ENCODE measurements around the gene NAT14.

The NAT14 gene

DNA sequence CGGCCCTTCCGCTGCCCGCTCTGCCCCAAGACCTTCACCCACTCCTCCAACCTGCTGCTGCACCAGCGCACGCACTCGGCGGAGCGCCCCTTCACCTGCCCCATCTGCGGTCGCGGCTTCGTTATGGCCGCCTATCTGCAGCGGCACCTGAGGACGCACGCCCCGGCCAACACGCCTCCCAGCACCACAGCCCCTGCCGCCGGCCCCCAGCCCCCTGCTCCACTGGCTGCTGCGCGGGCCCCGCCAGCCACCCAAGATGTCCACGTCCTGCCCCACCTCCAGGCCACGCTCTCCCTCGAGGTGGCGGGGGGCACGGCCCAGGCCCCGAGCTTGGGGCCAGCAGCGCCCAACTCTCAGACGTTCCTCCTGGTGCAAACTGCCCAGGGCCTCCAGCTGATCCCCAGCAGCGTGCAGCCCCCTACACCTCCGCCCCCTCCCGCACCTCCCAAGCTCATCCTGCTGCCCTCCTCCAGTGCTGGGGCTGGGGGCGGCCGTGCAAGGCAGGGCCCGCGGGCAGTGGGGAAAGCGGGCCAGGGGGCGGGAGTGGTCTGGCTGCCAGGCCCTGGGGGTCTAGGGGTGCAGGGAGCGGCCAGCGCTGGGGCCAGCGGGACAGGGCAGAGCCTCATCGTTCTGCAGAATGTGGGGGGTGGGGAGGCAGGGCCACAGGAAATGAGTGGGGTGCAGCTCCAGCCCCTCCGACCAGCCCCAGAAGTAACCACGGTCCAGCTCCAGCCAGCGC lies 1.9 kb upstream of the NAT14 start:
- DNase-seq (ENCODE audit: extremely low read depth, low read depth): no peak
- no peak for TF ChIP-seq CTCF (IDR thresholded peaks at IDR 0.05; ENCODE audit: low read depth, low read length, missing control alignments)
- no peak overlapping the region for H3K4me3 ChIP-seq (replicated peaks; ENCODE audit: low read depth, low read length)

DNA sequence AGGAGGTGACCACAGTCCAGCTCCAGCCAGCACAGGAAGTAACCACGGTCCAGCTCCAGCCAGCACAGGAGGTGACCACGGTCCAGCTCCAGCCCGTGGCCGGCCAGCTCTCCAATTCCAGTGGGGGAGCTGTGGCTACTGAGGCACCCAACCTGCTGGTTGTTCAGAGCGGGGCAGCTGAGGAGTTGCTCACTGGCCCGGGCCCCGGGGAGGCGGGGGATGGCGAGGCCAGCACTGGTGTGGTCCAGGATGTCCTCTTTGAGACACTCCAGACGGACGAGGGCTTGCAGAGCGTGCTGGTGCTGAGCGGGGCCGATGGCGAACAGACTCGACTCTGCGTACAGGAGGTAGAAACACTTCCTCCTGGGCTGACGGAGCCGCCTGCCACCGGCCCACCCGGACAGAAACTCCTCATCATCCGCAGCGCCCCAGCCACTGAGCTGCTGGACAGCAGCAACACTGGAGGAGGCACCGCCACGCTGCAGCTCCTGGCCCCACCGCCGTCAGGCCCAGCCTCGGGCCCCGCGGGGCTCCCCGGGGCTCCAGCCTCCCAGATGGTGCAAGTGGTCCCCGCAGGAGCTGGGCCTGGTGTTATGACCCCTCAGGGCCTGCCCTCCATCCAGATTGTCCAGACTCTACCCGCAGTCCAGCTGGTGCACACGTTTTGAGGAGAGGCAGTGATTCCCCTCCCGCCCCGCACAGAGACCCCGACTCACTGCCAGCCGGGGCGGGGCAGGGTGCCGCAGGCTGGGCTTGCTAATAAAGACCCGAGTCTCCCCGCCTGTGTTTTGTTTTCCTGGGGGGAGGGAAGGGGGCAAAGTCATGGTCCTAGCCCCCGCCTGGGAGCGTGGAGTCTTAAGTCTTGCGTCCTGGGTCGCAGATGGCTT lies 1.0 kb upstream of the NAT14 start:
- no peak for TF ChIP-seq CTCF (IDR thresholded peaks at IDR 0.05; ENCODE audit: low read depth, low read length, missing control alignments)
- DNase-seq (ENCODE audit: extremely low read depth, low read depth): no peak
- peak overlapping the region; percentile 71 for H3K4me3 ChIP-seq (replicated peaks; ENCODE audit: low read depth, low read length)

- peak overlapping the region; percentile 71 for H3K4me3 ChIP-seq (replicated peaks; ENCODE audit: low read depth, low read length)
- DNase-seq (ENCODE audit: extremely low read depth, low read depth): no peak
- no peak for TF ChIP-seq CTCF (IDR thresholded peaks at IDR 0.05; ENCODE audit: low read depth, low read length, missing control alignments)
These were observed 537 bp downstream of the NAT14 start for GRCh38 chr19:55485439-55486011.

GRCh38 chr19:55486043-55486970 lies 1.3 kb downstream of the NAT14 start:
- DNase-seq (ENCODE audit: extremely low read depth, low read depth): no peak
- peak overlapping the region; percentile 71 for H3K4me3 ChIP-seq (replicated peaks; ENCODE audit: low read depth, low read length)
- no peak for TF ChIP-seq CTCF (IDR thresholded peaks at IDR 0.05; ENCODE audit: low read depth, low read length, missing control alignments)

DNA sequence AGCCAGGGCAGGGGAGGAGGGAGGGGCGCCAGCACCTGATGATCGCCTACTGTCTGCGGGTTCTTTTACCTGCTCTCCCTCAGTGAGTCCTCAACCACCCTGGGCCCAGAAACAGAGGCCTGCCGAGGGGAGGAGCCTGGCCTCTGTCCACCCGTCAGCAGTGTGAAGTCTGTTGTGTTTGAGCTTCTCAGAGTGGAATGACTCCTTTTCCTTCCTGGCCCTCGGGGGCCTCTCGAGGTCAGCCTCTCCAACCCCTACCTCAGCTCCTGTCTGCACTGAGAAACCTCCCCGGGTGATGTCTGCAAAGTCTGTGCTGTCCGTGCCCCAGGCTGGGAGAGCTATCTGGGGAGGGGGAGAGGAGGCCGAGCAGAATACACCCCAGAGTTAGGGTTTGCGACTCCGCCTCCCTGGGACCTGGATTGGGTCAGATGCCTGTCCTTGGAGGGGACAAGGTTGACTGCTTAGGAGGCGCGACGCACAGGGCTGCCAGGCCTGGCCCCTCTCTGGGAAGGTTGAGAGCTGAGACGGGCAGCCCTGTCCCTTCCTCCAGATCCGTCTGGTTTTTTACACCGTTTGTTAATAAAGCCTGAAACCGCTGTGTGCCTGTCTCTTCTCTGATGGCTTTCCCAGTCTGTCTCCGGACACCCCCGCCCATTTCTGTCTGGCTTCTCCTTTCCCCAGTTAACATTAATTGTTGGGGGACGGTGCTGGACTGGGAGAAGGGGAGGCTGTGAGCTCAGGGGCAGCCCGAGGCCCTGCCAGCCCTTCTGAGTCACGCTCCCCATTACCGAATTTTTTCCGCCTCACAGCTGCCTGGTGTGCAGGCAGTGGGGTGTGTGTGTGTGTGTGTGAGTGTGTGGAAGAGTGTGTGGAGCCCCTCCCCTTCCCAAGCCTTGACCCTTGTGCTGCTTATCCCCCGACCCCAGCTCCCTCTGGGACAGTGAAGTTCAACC lies 2.3 kb downstream of the NAT14 start:
- TF ChIP-seq CTCF (IDR thresholded peaks at IDR 0.05; ENCODE audit: low read depth, low read length, missing control alignments): no peak
- peak; percentile 71 for DNase-seq (ENCODE audit: extremely low read depth, low read depth)
- peak overlapping the region; percentile 26 for H3K4me3 ChIP-seq (replicated peaks; ENCODE audit: low read depth, low read length)
